T-helper 9 cell (primary cell): ENCODE results near the gene PCMTD2.
"Not testable (repeated sequence)": the region's sequence is repeated elsewhere in the genome, so short reads cannot be mapped to it uniquely, and the experiment has no call there.

Source experiments
- DNase-seq: peaks from one replicate; pipeline ENCODE4 v3.0.0-alpha.2; 2020

PCMTD2 gene

DNA sequence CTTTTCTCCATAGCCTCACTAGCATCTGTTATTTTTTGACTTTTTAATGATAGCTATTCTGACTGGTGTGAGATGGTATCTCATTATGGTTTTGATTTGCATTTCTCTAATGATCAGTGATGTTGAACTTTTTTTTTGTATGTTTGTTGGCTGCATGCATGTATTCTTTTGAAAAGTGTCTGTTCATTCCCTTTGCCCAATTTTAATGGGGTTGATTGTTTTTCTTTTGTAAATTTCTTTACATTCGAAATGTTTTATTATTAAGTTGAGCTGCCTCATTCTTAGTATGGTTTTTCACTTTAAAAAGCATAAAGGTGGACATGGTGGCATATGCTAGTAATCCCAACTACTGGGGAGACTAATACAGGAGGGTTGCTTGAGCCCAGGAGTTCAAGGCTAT is 58.2 kb downstream of the PCMTD2 start:
- DNase-seq: not testable (repeated sequence)

- DNase-seq: not testable (repeated sequence)
These were observed 59.8 kb downstream of the PCMTD2 start for GRCh38 chr20:64315381-64315780.

DNA sequence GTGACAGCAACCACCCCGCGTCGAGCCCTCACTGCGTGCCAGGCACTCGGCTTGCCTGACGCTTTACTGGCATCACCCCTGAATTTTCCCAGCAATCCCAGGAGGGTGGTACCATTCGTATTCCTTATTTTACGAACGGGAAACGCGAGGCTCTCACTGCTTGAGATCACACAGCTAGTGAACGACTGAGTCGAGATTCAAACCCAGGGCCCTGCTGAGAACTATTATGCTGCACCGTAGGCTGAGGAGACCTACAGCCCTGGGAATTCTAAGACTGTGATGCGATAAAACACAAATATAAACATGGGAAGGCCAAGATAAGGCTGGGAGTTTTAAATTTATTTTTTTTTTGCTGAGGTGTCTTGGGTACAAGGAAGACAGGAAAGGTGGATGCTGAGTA is 60.3 kb downstream of the PCMTD2 start:
- not testable (repeated sequence) for DNase-seq

- DNase-seq: not testable (repeated sequence)
These were observed 61.0 kb downstream of the PCMTD2 start for GRCh38 chr20:64316415-64317083.

- not testable (repeated sequence) for DNase-seq
These were observed 61.8 kb downstream of the PCMTD2 start for GRCh38 chr20:64317331-64317730.

GRCh38 chr20:64318056-64318455 is 62.5 kb downstream of the PCMTD2 start:
- DNase-seq: not testable (repeated sequence)

GRCh38 chr20:64322031-64322789 is 66.7 kb downstream of the PCMTD2 start:
- DNase-seq: not testable (repeated sequence)
